Measurements from ENCODE around the gene TEPSIN.

GRCh38 chr17:81233316-81233715, 5.5 kb downstream of the TEPSIN start:
- no peak for TF ChIP-seq CTCF (IDR thresholded peaks at IDR 0.05; ENCODE audit: insufficient read depth, low read length)
- no peak for TF ChIP-seq SPI1 (IDR thresholded peaks at IDR 0.05; ENCODE audit: borderline replicate concordance, low read depth)
